PC-9 (cell line): ENCODE results near the gene RYR2.

Source experiments
- EZH2 ChIP-seq: fragments of 200-600 bp; sonication (generic); IDR thresholded peaks from 2 replicates; pipeline ENCODE4 v1.8.0; 2017; ENCODE audit warnings: antibody characterized with exemption, low read depth
- TF ChIP-seq, protein P1 (sequence below): fragments of 200-600 bp; sonication (generic); conservative IDR thresholded peaks from 2 replicates; pipeline ENCODE4 v1.6.1; 2017; ENCODE audit warnings: mixed run types, antibody characterized with exemption, mild to moderate bottlenecking, moderate library complexity

- TF ChIP-seq, protein P1, sequence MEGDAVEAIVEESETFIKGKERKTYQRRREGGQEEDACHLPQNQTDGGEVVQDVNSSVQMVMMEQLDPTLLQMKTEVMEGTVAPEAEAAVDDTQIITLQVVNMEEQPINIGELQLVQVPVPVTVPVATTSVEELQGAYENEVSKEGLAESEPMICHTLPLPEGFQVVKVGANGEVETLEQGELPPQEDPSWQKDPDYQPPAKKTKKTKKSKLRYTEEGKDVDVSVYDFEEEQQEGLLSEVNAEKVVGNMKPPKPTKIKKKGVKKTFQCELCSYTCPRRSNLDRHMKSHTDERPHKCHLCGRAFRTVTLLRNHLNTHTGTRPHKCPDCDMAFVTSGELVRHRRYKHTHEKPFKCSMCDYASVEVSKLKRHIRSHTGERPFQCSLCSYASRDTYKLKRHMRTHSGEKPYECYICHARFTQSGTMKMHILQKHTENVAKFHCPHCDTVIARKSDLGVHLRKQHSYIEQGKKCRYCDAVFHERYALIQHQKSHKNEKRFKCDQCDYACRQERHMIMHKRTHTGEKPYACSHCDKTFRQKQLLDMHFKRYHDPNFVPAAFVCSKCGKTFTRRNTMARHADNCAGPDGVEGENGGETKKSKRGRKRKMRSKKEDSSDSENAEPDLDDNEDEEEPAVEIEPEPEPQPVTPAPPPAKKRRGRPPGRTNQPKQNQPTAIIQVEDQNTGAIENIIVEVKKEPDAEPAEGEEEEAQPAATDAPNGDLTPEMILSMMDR, result no peak
- no peak for TF ChIP-seq EZH2
Observed at GRCh38 chr1:237300642-237301041, 258.7 kb downstream of the RYR2 start.
